AG08395 (cell line): ENCODE results near the gene CFAP221.
"Not testable (repeated sequence)": the region's sequence is repeated elsewhere in the genome, so short reads cannot be mapped to it uniquely, and the experiment has no call there.

Experiments
- DNase-seq: peaks from one replicate; pipeline ENCODE4 v3.0.0; 2012; ENCODE audit warnings: mixed read lengths, low spot score

Gene CFAP221

DNA sequence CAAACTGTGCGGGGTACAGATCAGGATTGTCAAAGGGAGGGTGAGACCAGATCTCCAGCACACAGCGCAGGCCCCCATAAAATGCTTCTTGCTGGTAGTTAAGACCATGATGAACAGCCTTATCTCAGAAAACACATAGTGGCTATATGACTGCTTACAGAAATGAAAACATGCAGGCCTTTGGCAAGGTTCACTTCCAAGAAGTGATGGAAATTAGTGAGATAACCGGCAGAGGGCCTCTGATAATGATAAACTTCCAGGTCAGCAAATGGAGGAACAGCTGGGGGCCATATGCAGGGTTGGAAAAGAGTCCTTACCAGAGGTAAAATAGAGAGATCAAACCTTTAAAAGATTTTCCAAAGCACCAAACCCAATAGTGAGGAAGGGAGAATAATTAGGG lies 46.6 kb downstream of the CFAP221 start:
- DNase-seq: no peak

GRCh38 chr2:119591523-119591922 lies 47.3 kb downstream of the CFAP221 start:
- DNase-seq: no peak

GRCh38 chr2:119592436-119592835 lies 48.2 kb downstream of the CFAP221 start:
- DNase-seq: no peak

GRCh38 chr2:119596638-119597037 lies 52.4 kb downstream of the CFAP221 start:
- no peak for DNase-seq

DNA sequence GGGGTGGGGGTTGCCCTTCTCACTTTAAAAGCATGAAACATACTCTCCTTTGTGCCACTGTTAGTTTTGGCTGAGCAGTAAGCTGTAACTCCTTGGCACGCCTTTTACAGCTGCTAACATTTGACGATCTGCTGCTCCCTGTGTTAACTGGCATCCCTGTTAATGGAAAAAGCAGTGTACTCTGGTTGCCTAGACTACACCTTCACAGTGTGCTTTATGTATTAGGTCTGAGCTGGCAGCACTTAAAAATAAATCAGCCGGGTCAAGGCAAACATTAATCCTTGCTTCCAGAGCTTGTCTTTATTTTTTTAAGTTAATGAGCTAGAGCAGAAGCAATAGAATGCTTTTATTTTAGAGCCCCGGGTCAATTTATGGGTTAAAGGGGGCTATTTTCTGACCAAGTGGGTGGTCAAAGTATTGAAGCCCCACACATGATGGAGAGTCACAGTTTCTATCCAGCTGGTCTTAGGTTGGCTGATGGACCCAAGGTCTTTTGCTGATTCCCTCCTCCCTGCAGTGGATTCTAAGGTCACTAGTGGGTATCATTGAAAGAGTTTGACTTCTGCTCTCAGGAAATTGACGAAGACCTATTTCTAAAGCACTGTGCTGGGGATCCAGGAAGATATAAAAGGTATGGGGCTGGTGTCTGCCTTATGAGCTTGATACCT lies 54.5 kb downstream of the CFAP221 start:
- no peak for DNase-seq

DNA sequence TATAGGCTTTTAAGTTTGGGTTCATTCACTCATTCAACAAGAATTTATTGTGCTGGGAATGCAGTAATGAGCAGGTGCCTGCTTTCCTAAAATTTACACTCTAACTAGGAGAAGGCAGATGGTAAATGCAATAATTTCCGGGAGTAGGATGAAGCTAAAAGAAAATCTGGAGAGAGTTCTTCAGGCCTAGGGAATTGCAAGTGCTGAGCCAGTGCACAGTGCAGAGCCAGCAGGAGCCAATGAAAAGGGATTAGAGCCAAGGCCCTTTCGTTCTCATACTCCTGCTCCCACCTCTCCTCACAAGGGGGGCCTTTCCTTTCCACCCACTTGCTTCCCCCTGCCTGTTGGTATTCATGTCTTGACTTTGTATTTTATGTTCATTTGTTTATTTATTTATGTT lies 55.1 kb downstream of the CFAP221 start:
- no peak for DNase-seq

DNA sequence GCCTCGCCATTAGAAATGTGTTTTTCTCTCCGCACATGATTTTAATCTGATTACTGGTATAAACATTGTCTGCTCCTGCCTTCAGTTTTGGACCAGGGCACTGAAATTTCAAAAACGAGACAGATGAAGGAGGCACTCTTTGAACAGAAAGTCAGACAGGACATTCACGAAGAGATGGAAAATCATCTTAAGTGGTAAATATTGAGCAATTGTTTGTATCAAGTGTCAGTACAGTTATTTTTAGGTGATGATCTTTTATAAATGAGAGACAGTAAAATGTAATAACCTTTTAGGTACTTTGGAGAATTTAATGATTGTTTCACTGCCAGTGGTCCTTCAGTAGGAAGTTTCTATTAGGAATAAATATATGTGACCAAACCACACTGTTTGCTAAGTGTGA lies 60.8 kb downstream of the CFAP221 start:
- DNase-seq: no peak

GRCh38 chr2:119606674-119607073 lies 62.4 kb downstream of the CFAP221 start:
- no peak for DNase-seq

GRCh38 chr2:119608553-119608952 lies 64.3 kb downstream of the CFAP221 start:
- no peak for DNase-seq

DNA sequence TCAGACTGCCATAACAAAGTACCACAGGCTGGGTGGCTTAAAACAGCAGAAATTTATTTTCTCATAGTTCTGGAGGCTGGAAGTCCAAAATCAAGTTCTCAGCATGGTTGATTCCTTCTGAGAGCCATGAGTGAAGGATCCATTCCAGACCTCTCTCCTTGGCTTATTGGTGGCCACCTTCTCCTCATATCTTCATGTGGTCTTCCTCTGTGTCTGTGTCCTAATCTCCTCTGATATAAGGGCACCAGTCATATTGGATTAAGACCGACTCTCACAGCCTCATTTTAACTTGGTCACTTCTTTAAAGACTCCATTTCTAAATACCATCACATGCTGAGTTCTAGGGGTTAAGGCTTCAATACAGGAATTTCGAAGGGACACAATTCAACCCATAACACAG lies 65.1 kb downstream of the CFAP221 start:
- DNase-seq: no peak

- not testable (repeated sequence) for DNase-seq
These were observed 69.9 kb downstream of the CFAP221 start for GRCh38 chr2:119614140-119614539.

DNA sequence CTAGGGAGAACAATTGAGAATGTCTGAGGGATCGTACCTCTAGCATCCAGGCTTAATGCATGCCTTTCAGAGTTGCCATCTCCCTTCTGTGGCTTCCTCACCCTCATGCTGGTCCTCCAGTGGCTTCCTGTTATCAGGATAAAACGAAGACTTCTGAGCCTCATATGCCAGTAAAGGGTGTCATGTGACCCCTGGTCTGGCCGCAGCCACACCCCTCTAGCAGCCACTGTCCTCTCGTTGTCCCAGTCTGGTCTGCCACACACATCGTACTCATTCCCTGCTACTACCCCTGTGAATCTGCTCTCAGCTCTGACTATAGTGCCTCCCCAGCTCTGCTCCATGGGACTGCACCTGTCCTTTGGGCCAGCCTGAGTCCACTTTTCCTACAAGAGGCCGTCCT lies 72.2 kb downstream of the CFAP221 start:
- DNase-seq: no peak

GRCh38 chr2:119617455-119617854 lies 73.2 kb downstream of the CFAP221 start:
- no peak for DNase-seq

DNA sequence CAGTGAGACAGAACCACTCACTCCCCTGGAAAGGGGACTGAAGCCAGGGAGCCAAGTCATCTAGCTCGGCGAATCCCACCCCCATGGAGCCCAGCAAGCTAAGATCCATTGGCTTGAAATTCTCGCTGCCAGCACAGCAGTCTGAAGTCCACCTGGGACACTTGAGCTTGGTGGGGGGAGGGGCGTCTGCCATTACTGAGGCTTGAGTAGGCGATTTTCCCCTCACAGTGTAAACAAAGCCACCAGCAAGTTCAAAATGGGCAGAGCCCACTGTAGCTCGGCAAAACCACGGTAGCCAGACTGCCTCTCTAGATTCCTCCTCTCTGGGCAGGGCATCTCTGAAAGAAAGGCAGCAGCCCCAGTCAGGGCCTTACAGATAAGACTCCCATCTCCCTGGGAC lies 74.5 kb downstream of the CFAP221 start:
- not testable (repeated sequence) for DNase-seq

GRCh38 chr2:119625226-119625625 lies 81.0 kb downstream of the CFAP221 start:
- DNase-seq: no peak

- DNase-seq: no peak
These were observed 85.1 kb downstream of the CFAP221 start for GRCh38 chr2:119629323-119629825.

DNA sequence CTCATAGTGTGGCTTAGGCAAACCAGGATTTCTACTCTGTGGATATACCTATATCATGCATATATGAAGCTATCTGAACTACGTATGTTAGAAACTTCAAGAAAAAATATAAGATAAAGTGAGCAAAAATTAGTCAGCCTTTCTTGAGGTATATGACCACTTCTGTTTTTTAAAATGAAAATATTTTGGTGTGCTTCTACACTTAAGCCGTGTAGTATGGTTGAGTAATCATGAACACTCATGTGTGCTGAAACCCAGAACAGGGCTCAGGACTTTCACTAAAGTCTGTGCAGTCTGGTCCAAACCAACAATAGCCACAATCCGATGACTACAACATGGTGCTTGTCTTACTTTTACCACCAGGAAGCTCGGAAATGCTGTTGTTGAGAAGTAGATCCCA lies 85.9 kb downstream of the CFAP221 start:
- no peak for DNase-seq

DNA sequence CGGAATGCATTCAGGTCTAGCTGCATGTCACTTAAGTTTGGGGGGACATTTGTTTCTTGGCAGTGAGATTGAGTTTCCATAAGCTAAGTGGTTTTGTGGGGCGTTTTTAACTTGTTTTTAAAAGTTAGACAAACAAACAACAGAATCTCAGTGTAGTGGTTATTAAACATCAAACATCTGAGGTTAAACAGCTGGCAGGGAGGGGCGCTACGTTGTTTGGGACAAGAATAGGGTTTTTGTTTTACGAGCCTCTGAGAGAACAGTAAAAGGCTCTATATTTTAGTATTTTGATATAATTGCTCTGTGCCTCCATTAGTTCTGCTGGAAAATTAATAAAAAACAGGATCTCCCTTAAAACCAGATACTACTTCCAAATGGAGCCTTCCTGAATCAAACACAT lies 93.1 kb downstream of the CFAP221 start:
- DNase-seq: no peak

- no peak for DNase-seq
These were observed 94.0 kb downstream of the CFAP221 start for GRCh38 chr2:119638246-119638645.

GRCh38 chr2:119638685-119639554 lies 94.7 kb downstream of the CFAP221 start:
- no peak for DNase-seq

GRCh38 chr2:119641562-119642258 lies 97.5 kb downstream of the CFAP221 start:
- peak; percentile 89 for DNase-seq

DNA sequence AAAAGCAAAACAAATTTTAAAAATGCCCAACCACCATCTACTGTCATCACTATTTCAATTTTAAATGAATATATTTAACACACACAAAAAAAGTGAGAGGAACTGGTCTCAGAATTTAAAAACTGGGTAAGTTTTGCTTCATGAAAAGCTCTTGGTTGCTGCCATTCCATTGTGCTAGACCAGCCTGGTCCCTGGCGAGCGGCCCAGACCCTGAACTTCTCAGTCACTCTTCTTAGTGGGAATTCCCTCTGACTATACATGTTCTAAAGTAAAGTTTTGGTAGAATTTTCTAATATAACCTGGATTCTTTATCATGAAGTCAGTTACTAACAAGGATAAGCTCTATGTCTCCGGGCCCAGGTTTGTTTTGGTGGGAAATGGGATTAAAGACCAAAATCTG lies 99.9 kb downstream of the CFAP221 start:
- no peak for DNase-seq
